GM18505 (cell line): ENCODE measurements around the gene ZSWIM4.

Experiments used
- ATAC-seq: cut with Tn5 transposase; IDR thresholded peaks from one replicate; pipeline ENCODE4 v1.9.1; 2021; ENCODE audit not compliant: unreplicated experiment
- POLR2A ChIP-seq: IDR thresholded peaks from 4 replicates; pipeline ENCODE4 v1.6.1; 2011; ENCODE audit warnings: borderline replicate concordance; ENCODE audit not compliant: insufficient read depth, insufficient read length; ENCODE audit errors: extremely low read depth

ZSWIM4 gene

GRCh38 chr19:13856497-13856896, 61.3 kb downstream of the ZSWIM4 start:
- TF ChIP-seq POLR2A, result no peak
- no peak for ATAC-seq

- TF ChIP-seq POLR2A, result no peak
- no peak for ATAC-seq
These were observed 64.2 kb downstream of the ZSWIM4 start for GRCh38 chr19:13859361-13859880.

GRCh38 chr19:13860679-13861391, 65.6 kb downstream of the ZSWIM4 start:
- no peak for TF ChIP-seq POLR2A

GRCh38 chr19:13861392-13861713, 66.1 kb downstream of the ZSWIM4 start:
- ATAC-seq, result peak; percentile 21
- TF ChIP-seq POLR2A, result no peak

More at GRCh38 chr19:13860679-13861391, 65.6 kb downstream of the ZSWIM4 start:
- ATAC-seq, result no peak

- peak; percentile 70 for ATAC-seq
These were observed 66.7 kb downstream of the ZSWIM4 start for GRCh38 chr19:13861714-13862531.

GRCh38 chr19:13864046-13864666, 68.9 kb downstream of the ZSWIM4 start:
- no peak for TF ChIP-seq POLR2A
- ATAC-seq, result no peak

More at GRCh38 chr19:13861714-13862531, 66.7 kb downstream of the ZSWIM4 start:
- peak; percentile 80 for TF ChIP-seq POLR2A

GRCh38 chr19:13864667-13865570, 69.7 kb downstream of the ZSWIM4 start:
- ATAC-seq, result no peak
- TF ChIP-seq POLR2A, result no peak

- TF ChIP-seq POLR2A, result no peak
- ATAC-seq, result no peak
These were observed 70.6 kb downstream of the ZSWIM4 start for GRCh38 chr19:13865571-13866462.

GRCh38 chr19:13866463-13867046, 71.3 kb downstream of the ZSWIM4 start:
- no peak for ATAC-seq
- no peak for TF ChIP-seq POLR2A

GRCh38 chr19:13868663-13869062, 73.4 kb downstream of the ZSWIM4 start:
- no peak for TF ChIP-seq POLR2A
- ATAC-seq, result no peak

GRCh38 chr19:13869281-13869680, 74.0 kb downstream of the ZSWIM4 start:
- ATAC-seq, result no peak
- TF ChIP-seq POLR2A, result no peak
